Mesothelial cell of epicardium (in vitro differentiated cells): ENCODE results near the gene GRIN2A. TPM values are rescaled to one million over a fixed set of nuclear protein-coding genes. Genes with fewer than 3 reads are reported as not detected.

Experiments
- DNase-seq, 2 experiments: peaks; one replicate each; pipeline ENCODE4 v3.0.0; 2021; ENCODE audit warnings: low spot score in 2 of 2; ENCODE audit not compliant: unreplicated experiment in 2 of 2
- H3K27ac Mint-ChIP-seq: 2 replicates; pipeline ENCODE4 v1.8.0; 2021; ENCODE audit warnings: mixed read lengths
- H3K27me3 Mint-ChIP-seq: 2 replicates; pipeline ENCODE4 v1.8.0; 2021; ENCODE audit warnings: low read depth, mixed read lengths
- H3K36me3 Mint-ChIP-seq: 2 replicates; pipeline ENCODE4 v1.8.0; 2021; ENCODE audit warnings: mixed read lengths
- H3K4me1 Mint-ChIP-seq: 2 replicates; pipeline ENCODE4 v1.8.0; 2021; ENCODE audit warnings: mixed read lengths
- H3K4me3 Mint-ChIP-seq: 2 replicates; pipeline ENCODE4 v1.8.0; 2021; ENCODE audit warnings: mild to moderate bottlenecking, moderate library complexity, mixed read lengths
- H3K9me3 Mint-ChIP-seq: 2 replicates; pipeline ENCODE4 v1.8.0; 2021; ENCODE audit warnings: mixed read lengths
- CTCF ChIP-seq: fragments of 200-600 bp; sonication (generic); IDR thresholded peaks from one replicate; pipeline ENCODE4 v1.5.0; 2021; ENCODE audit warnings: antibody characterized with exemption; ENCODE audit not compliant: unreplicated experiment
- total RNA-seq: library from RNA; stranded (reverse); gene quantifications from 3 replicates; pipeline ENCODE4 v1.2.1, GENCODE V29; 2021

The GRIN2A gene
- total RNA-seq, 1 donor from 2014 or later = 4.9 TPM

GRCh38 chr16:9850817-9851216 is 331.4 kb downstream of the GRIN2A start:
- Mint-ChIP-seq H3K4me1 (no peaks in the 10 kb centered on the region), H3K27ac (no peak overlapping the region)
- no peak for TF ChIP-seq CTCF

GRCh38 chr16:9849697-9850245 is 332.5 kb downstream of the GRIN2A start:
- Mint-ChIP-seq H3K9me3 (peaks cover 4% of the 10 kb centered on the region), H3K27me3 (peaks cover 7% of the 10 kb centered on the region), H3K36me3 (no peaks in the 10 kb centered on the region), H3K27ac (no peak overlapping the region), H3K4me1 (no peaks in the 10 kb centered on the region), H3K4me3 (no peak overlapping the region)
- TF ChIP-seq CTCF = no peak
- DNase-seq = no peak

More at GRCh38 chr16:9850817-9851216, 331.4 kb downstream of the GRIN2A start:
- no peaks in the 10 kb centered on the region for H3K36me3 Mint-ChIP-seq
- peaks cover 4% of the 10 kb centered on the region for H3K9me3 Mint-ChIP-seq
- H3K4me3 Mint-ChIP-seq = no peak overlapping the region
- peaks cover 7% of the 10 kb centered on the region for H3K27me3 Mint-ChIP-seq
- no peak for DNase-seq

- Mint-ChIP-seq H3K4me3 (no peak overlapping the region), H3K27ac (no peak overlapping the region), H3K27me3 (peaks cover 10% of the 10 kb centered on the region), H3K4me1 (peaks cover 2% of the 10 kb centered on the region), H3K36me3 (no peaks in the 10 kb centered on the region), H3K9me3 (no peaks in the 10 kb centered on the region)
- DNase-seq = no peak
- TF ChIP-seq CTCF = no peak
Observed at GRCh38 chr16:9847146-9847545, 335.1 kb downstream of the GRIN2A start.

- Mint-ChIP-seq H3K36me3 (no peaks in the 10 kb centered on the region), H3K4me3 (no peak overlapping the region), H3K27me3 (peaks cover 10% of the 10 kb centered on the region), H3K9me3 (no peaks in the 10 kb centered on the region), H3K4me1 (peaks cover 2% of the 10 kb centered on the region), H3K27ac (no peak overlapping the region)
- TF ChIP-seq CTCF = no peak
- DNase-seq = no peak
Observed at GRCh38 chr16:9846362-9847099, 335.7 kb downstream of the GRIN2A start.

GRCh38 chr16:9845661-9846361 is 336.4 kb downstream of the GRIN2A start:
- H3K9me3 Mint-ChIP-seq = no peaks in the 10 kb centered on the region
- TF ChIP-seq CTCF = no peak
- H3K4me1 Mint-ChIP-seq = peaks cover 2% of the 10 kb centered on the region
- H3K27ac Mint-ChIP-seq = no peak overlapping the region
- H3K36me3 Mint-ChIP-seq = no peaks in the 10 kb centered on the region
- no peak for DNase-seq
- peaks cover 8% of the 10 kb centered on the region for H3K27me3 Mint-ChIP-seq
- no peak overlapping the region for H3K4me3 Mint-ChIP-seq
